Endodermal cell (in vitro differentiated cells): ENCODE results near the gene NRP1. TPM values are rescaled to one million over a fixed set of nuclear protein-coding genes. Genes with fewer than 3 reads are reported as not detected.

Source experiments
- DNase-seq: peaks from one replicate; pipeline ENCODE4 v3.0.0-alpha.2; 2017
- H3K27ac ChIP-seq: 2 replicates; pipeline ENCODE4 v1.5.1; 2013; ENCODE audit warnings: mild to moderate bottlenecking, low read depth, low read length, moderate library complexity
- H3K27me3 ChIP-seq: 2 replicates; pipeline ENCODE4 v1.6.1; 2013; ENCODE audit warnings: mild to moderate bottlenecking, low read length, moderate library complexity; ENCODE audit not compliant: insufficient read depth, control insufficient read depth, poor library complexity, severe bottlenecking
- H3K36me3 ChIP-seq: 2 replicates; pipeline ENCODE4 v1.7.0; 2013; ENCODE audit warnings: mild to moderate bottlenecking, low read length, moderate library complexity; ENCODE audit not compliant: control insufficient read depth, insufficient read depth
- H3K4me1 ChIP-seq: one replicate; pipeline ENCODE4 v1.7.0; 2013; ENCODE audit warnings: low read length; ENCODE audit not compliant: control insufficient read depth, insufficient read depth
- H3K4me3 ChIP-seq: 2 replicates; pipeline ENCODE4 v1.5.1; 2013; ENCODE audit warnings: mild to moderate bottlenecking, low read length, moderate library complexity
- H3K9ac ChIP-seq: 2 replicates; pipeline ENCODE4 v1.6.1; 2013; ENCODE audit warnings: mild to moderate bottlenecking, low read length, moderate library complexity; ENCODE audit not compliant: poor library complexity, severe bottlenecking; ENCODE audit errors: extremely low read depth
- H3K9me3 ChIP-seq: 2 replicates; pipeline ENCODE4 v1.6.1; 2013; ENCODE audit warnings: mild to moderate bottlenecking, low read length, moderate library complexity; ENCODE audit not compliant: control insufficient read depth
- H3K27ac Mint-ChIP-seq: 2 replicates; pipeline ENCODE4 v1.8.0; 2020; ENCODE audit warnings: mixed read lengths
- H3K27me3 Mint-ChIP-seq: 2 replicates; pipeline ENCODE4 v1.8.0; 2021; ENCODE audit warnings: mild to moderate bottlenecking, mixed read lengths; ENCODE audit not compliant: insufficient read depth
- H3K36me3 Mint-ChIP-seq: 2 replicates; pipeline ENCODE4 v1.8.0; 2020; ENCODE audit warnings: low read depth, mixed read lengths
- H3K4me1 Mint-ChIP-seq: 2 replicates; pipeline ENCODE4 v1.8.0; 2020; ENCODE audit warnings: mixed read lengths
- H3K4me3 Mint-ChIP-seq: 2 replicates; pipeline ENCODE4 v1.8.0; 2020; ENCODE audit warnings: mild to moderate bottlenecking, moderate library complexity, mixed read lengths
- H3K9me3 Mint-ChIP-seq: 2 replicates; pipeline ENCODE4 v1.8.0; 2020; ENCODE audit warnings: mild to moderate bottlenecking, mixed read lengths
- CTCF ChIP-seq: fragments of 200-600 bp; sonication (generic); conservative IDR thresholded peaks from 2 replicates; pipeline ENCODE4 v1.5.0; 2021; ENCODE audit warnings: antibody characterized with exemption, mild to moderate bottlenecking
- WGBS, 2 experiments: methylation state at CpG; one replicate each; pipeline versions ENCODE4 v1.1.5 to v1.1.7; 2013; ENCODE audit warnings: missing lambda C conversion rate in 2 of 2, mixed read lengths in 1 of 2; ENCODE audit not compliant: insufficient coverage in 1 of 2, insufficient read length in 1 of 2; 5-methylcytosine and 5-hydroxymethylcytosine counted together
- total RNA-seq, 2 donors: library from RNA; stranded (reverse); fragmentation: NEBNext Ultra II Directional in 1 of 2; extraction: Animal tissue kit (Norgen Biotek cat#: 25700) in 1 of 2; gene quantifications; 2 replicates in 1 of 2; 3 replicates in 1 of 2; pipeline ENCODE4 v1.2.1, GENCODE V29; 2021

Gene NRP1
- total RNA-seq, 2 donors from 2014 or later: 20.7 to 30.6 TPM

- H3K9me3 Mint-ChIP-seq: peaks cover 2% of the 10 kb centered on the region
- no peak overlapping the region for H3K4me3 Mint-ChIP-seq
- no peak for TF ChIP-seq CTCF
- no peaks in the 10 kb centered on the region for H3K27me3 Mint-ChIP-seq
- no peak overlapping the region for H3K27ac Mint-ChIP-seq
- 97 to 98% methylated on average over 6 to 12 of the region's 12 CpGs for WGBS, 2 experiments
- Histone ChIP-seq H3K27ac (no peak overlapping the region), H3K9ac (no peak overlapping the region), H3K36me3 (peaks cover 86% of the 10 kb centered on the region), H3K27me3 (no peaks in the 10 kb centered on the region), H3K9me3 (no peaks in the 10 kb centered on the region), H3K4me1 (no peaks in the 10 kb centered on the region), H3K4me3 (no peak overlapping the region)
- peaks cover 60% of the 10 kb centered on the region for H3K36me3 Mint-ChIP-seq
- no peak for DNase-seq
- H3K4me1 Mint-ChIP-seq: peaks cover 25% of the 10 kb centered on the region
These were observed 82.1 kb downstream of the NRP1 start for GRCh38 chr10:33252324-33252723.

GRCh38 chr10:33249659-33250345, 84.7 kb downstream of the NRP1 start:
- Histone ChIP-seq H3K27ac (no peak overlapping the region), H3K27me3 (no peaks in the 10 kb centered on the region), H3K4me1 (no peaks in the 10 kb centered on the region), H3K4me3 (no peak overlapping the region), H3K9ac (no peak overlapping the region), H3K9me3 (no peaks in the 10 kb centered on the region), H3K36me3 (peaks cover 92% of the 10 kb centered on the region)
- TF ChIP-seq CTCF: no peak
- Mint-ChIP-seq H3K4me1 (peaks cover 25% of the 10 kb centered on the region), H3K36me3 (peaks cover 53% of the 10 kb centered on the region), H3K27ac (no peak overlapping the region), H3K4me3 (no peak overlapping the region), H3K27me3 (no peaks in the 10 kb centered on the region), H3K9me3 (peaks cover 2% of the 10 kb centered on the region)
- 96 to 98% methylated on average over 6 of the region's 7 CpGs for WGBS, 2 experiments
- DNase-seq: no peak

GRCh38 chr10:33249137-33249536, 85.3 kb downstream of the NRP1 start:
- Histone ChIP-seq H3K36me3 (peaks cover 92% of the 10 kb centered on the region), H3K9me3 (no peaks in the 10 kb centered on the region), H3K27ac (no peak overlapping the region), H3K4me3 (no peak overlapping the region), H3K27me3 (no peaks in the 10 kb centered on the region), H3K9ac (no peak overlapping the region), H3K4me1 (no peaks in the 10 kb centered on the region)
- no peak for TF ChIP-seq CTCF
- no peak overlapping the region for H3K4me3 Mint-ChIP-seq
- H3K27ac Mint-ChIP-seq: no peak overlapping the region
- H3K36me3 Mint-ChIP-seq: peaks cover 50% of the 10 kb centered on the region
- 92 to 98% methylated on average over 8 of the region's 8 CpGs for WGBS, 2 experiments
- H3K27me3 Mint-ChIP-seq: no peaks in the 10 kb centered on the region
- no peak for DNase-seq
- H3K9me3 Mint-ChIP-seq: peaks cover 2% of the 10 kb centered on the region
- H3K4me1 Mint-ChIP-seq: peaks cover 27% of the 10 kb centered on the region
